ENCODE results near the gene CLSTN3. TPM values are rescaled to one million over a fixed set of nuclear protein-coding genes. Genes with fewer than 3 reads are reported as not detected.
A peak's percentile ranks its signal among the peaks of the same experiment; 100 is the strongest.

Gene CLSTN3
- total and polyA plus RNA-seq, 2 of the 8 experiments (the other 6 are each of a cell fraction or from before 2014, with no cell fraction given) = 20.4 to 26.3 TPM

DNA sequence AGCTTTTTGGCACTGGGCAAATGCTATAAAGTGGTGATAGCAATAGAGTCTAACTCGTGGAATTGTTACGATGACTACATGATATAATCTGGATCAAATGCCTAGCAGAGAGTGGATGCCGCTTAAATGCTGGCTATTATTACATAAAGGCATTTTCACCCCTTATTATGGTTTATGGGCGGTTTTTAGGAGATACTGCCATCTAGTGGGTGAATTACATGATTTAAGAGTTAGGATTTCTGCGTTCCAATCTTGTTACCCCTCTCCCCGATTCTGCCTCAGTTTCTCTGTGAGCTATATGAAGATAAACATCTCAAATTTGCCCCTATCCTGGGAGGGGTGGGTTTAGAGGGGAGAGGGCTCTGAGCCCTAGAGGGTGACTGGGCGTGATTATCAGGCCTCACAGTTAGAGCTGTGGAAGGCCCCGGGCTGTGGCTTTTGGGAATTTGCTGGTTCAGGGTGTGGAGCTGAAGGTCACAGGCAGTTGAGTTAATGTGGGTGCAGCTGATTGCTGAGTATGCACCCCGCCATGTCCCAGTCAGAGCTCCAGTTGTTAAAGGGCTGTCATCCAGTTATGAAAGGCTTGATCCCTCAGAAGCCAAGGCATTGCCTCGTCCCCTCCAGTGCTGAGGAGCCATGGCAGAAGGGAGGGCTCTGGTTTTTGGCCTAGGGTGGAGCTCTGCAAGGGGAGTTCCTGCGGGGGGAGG, 14.4 kb downstream of the CLSTN3 start:
- FAIRE-seq = no peak
- Histone ChIP-seq H4K8ac (ENCODE audit: extremely low read depth, insufficient read depth, low read length) (no peak overlapping the region), H3K27ac (ENCODE audit: low read depth, low read length) (no peak overlapping the region), H4K20me1 (replicated peaks in 1 of 2; ENCODE audit: control insufficient read depth in 1 of 2, insufficient read depth in 2 of 2, low read length in 2 of 2) (no peaks in the 10 kb centered on the region), H3K79me1 (ENCODE audit: low read depth, low read length) (no peaks in the 10 kb centered on the region), H4K5ac (ENCODE audit: insufficient read length, low read depth, low read length) (no peak overlapping the region), H3K9ac (replicated peaks in 1 of 4; ENCODE audit: extremely low read depth in 1 of 4, low read depth in 3 of 4, low read length in 3 of 4) (no peak overlapping the region), H3K23ac (ENCODE audit: insufficient read length) (no peak overlapping the region), H3K14ac (ENCODE audit: insufficient read length) (no peak overlapping the region), H3K23me2 (ENCODE audit: low read depth, low read length) (no peaks in the 10 kb centered on the region), H3K18ac (ENCODE audit: extremely low read depth, low read length) (no peak overlapping the region), H3K36me3 (ENCODE audit: control insufficient read depth in 2 of 4, insufficient read depth in 4 of 4, low read length in 3 of 4) (peaks cover 0 to 7% (median 0%) of the 10 kb centered on the region in 4 experiments; a peak in 3 of 8 replicates), H3K9me3 (ENCODE audit: insufficient read depth in 2 of 2, low read depth in 1 of 2, low read length in 1 of 2) (peaks cover 0 to 3% of the 10 kb centered on the region in 2 experiments; a peak in 1 of 4 replicates), H3K4me3 (ENCODE audit: extremely low read depth in 1 of 4, insufficient read depth in 2 of 4, low read depth in 3 of 4, low read length in 4 of 4) (no peak overlapping the region), H2BK20ac (ENCODE audit: low read length) (no peak overlapping the region), H2AFZ (ENCODE audit: low read length) (no peak overlapping the region), H2AK5ac (ENCODE audit: low read depth, low read length) (no peak overlapping the region), H3K4me2 (ENCODE audit: insufficient read depth in 1 of 2, low read depth in 2 of 2, low read length in 2 of 2) (no peak overlapping the region), H2BK5ac (ENCODE audit: low read depth, low read length) (no peak overlapping the region), H3K27me3 (replicated peaks in 1 of 4; ENCODE audit: control insufficient read depth in 3 of 4, extremely low read depth in 1 of 4, insufficient read depth in 3 of 4, low read length in 3 of 4) (no peaks in the 10 kb centered on the region), H3K79me2 (ENCODE audit: control insufficient read depth in 1 of 2, insufficient read depth in 2 of 2, low read length in 2 of 2) (no peaks in the 10 kb centered on the region), H3K4me1 (replicated peaks in 1 of 4; ENCODE audit: control insufficient read depth in 3 of 4, insufficient read depth in 4 of 4, low read length in 3 of 4) (no peaks in the 10 kb centered on the region), H3K4ac (replicated peaks; ENCODE audit: insufficient read length, low read depth, low read length) (no peak overlapping the region), H3K56ac (replicated peaks; ENCODE audit: insufficient read length, low read depth, low read length) (no peak overlapping the region), H2BK12ac (ENCODE audit: low read depth, low read length) (no peak overlapping the region), H2BK120ac (replicated peaks; ENCODE audit: low read depth, low read length) (no peak overlapping the region), H2BK15ac (ENCODE audit: low read length) (no peak overlapping the region), H4K91ac (replicated peaks; ENCODE audit: insufficient read length, low read length) (no peak overlapping the region)
- CTCF ChIA-PET (ENCODE audit: partially characterized antibody) = interaction anchor here (0.5 to 9.8 kb wide), 40 partner anchors 9 to 509 kb away, joined by 3 to 151 read pairs (median 4); partner anchors contain the start of genes C1RL, C1S, CLSTN3 and PEX5
- 65% methylated on average over 11 of the region's 11 CpGs; no CpG with 5 or more reads in 1 of the 2 experiments for WGBS, 2 experiments (ENCODE audit: extremely low coverage in 1 of 2, insufficient coverage in 1 of 2, insufficient read length in 1 of 2, insufficient replicate concordance in 2 of 2, low coverage in 1 of 2, low lambda C conversion rate in 2 of 2, missing lambda C conversion rate in 1 of 2)
- POLR2A ChIA-PET (ENCODE audit: partially characterized antibody) = interaction anchor here (0.6 to 1.3 kb wide), 4 partner anchors 14 to 214 kb away, joined by 3 read pairs; partner anchors contain the start of genes C12orf57, CLSTN3 and RNU7-1
- TF ChIP-seq POLR2AphosphoS5 (IDR thresholded peaks at IDR 0.05; ENCODE audit: low read depth, low read length) (no peak), SIX5 (IDR thresholded peaks at IDR 0.05; ENCODE audit: low read depth, low read length) (no peak), RAD21 (IDR thresholded peaks at IDR 0.05 in 1 of 2, conservative IDR thresholded peaks at IDR 0.05 in 1 of 2; ENCODE audit: low read depth in 2 of 2, low read length in 2 of 2) (peak; percentile 49 to 50; a peak in 3 of 4 replicates)
- TF ChIP-seq, protein P1, sequence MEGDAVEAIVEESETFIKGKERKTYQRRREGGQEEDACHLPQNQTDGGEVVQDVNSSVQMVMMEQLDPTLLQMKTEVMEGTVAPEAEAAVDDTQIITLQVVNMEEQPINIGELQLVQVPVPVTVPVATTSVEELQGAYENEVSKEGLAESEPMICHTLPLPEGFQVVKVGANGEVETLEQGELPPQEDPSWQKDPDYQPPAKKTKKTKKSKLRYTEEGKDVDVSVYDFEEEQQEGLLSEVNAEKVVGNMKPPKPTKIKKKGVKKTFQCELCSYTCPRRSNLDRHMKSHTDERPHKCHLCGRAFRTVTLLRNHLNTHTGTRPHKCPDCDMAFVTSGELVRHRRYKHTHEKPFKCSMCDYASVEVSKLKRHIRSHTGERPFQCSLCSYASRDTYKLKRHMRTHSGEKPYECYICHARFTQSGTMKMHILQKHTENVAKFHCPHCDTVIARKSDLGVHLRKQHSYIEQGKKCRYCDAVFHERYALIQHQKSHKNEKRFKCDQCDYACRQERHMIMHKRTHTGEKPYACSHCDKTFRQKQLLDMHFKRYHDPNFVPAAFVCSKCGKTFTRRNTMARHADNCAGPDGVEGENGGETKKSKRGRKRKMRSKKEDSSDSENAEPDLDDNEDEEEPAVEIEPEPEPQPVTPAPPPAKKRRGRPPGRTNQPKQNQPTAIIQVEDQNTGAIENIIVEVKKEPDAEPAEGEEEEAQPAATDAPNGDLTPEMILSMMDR (IDR thresholded peaks at IDR 0.05; ENCODE audit: control extremely low read depth in 1 of 3, insufficient read depth in 1 of 3, low read depth in 1 of 3, low read length in 3 of 3) = peak in 2 of 3 experiments; percentile 38 to 52; a peak in 2 of 4 replicates
- DNase-seq (ENCODE audit: low read depth in 1 of 2, low spot score in 2 of 2) = no peak
